Thymus (tissue), 11 donors: ENCODE results near the gene ITFG1. TPM values are rescaled to one million over a fixed set of nuclear protein-coding genes. Genes with fewer than 3 reads are reported as not detected.
"Not testable (repeated sequence)": the region's sequence is repeated elsewhere in the genome, so short reads cannot be mapped to it uniquely, and the experiment has no call there.

ENCODE experiments used
- DNase-seq, 9 donors: peaks; one replicate each; pipeline ENCODE4 v3.0.0-alpha.2; 2013; ENCODE audit warnings: low spot score in 9 of 9, low read depth in 6 of 9, missing footprints in 1 of 9
- H3K27ac ChIP-seq, 2 donors: one replicate each; pipeline ENCODE4 v1.5.1; 2013; ENCODE audit warnings: control low read depth in 1 of 2, low read depth in 1 of 2, low read length in 1 of 2, mild to moderate bottlenecking in 1 of 2, moderate library complexity in 1 of 2
- H3K27me3 ChIP-seq, 2 donors: one replicate each; pipeline ENCODE4 v1.5.1; 2013; ENCODE audit warnings: low read length in 1 of 2; ENCODE audit not compliant: control insufficient read depth in 2 of 2, insufficient read depth in 1 of 2
- H3K36me3 ChIP-seq, 2 donors: one replicate each; pipeline ENCODE4 v1.5.1; 2013; ENCODE audit warnings: low read length in 1 of 2, mild to moderate bottlenecking in 1 of 2, moderate library complexity in 1 of 2; ENCODE audit not compliant: control insufficient read depth in 2 of 2, insufficient read depth in 2 of 2
- H3K4me1 ChIP-seq, 2 donors: one replicate each; pipeline ENCODE4 v1.5.1; 2013; ENCODE audit warnings: low read length in 2 of 2; ENCODE audit not compliant: control insufficient read depth in 2 of 2, insufficient read depth in 2 of 2
- H3K4me3 ChIP-seq, 2 donors: one replicate each; pipeline ENCODE4 v1.5.1; 2013; ENCODE audit warnings: low read length in 2 of 2, control low read depth in 1 of 2, mild to moderate bottlenecking in 1 of 2
- H3K9me3 ChIP-seq, 2 donors: one replicate each; pipeline ENCODE4 v1.5.1; 2013; ENCODE audit warnings: low read length in 1 of 2, mild to moderate bottlenecking in 1 of 2; ENCODE audit not compliant: control insufficient read depth in 2 of 2, insufficient read depth in 1 of 2
- WGBS: extraction: QIAGEN DNeasy Blood & Tissue Kit; methylation state at CpG from one replicate; pipeline ENCODE4 v1.1.7; 2013; 5-methylcytosine and 5-hydroxymethylcytosine counted together
- polyA plus RNA-seq: library from polyadenylated mRNA; stranded (reverse); fragments of 200-250 nt; gene quantifications from one replicate; pipeline ENCODE4 v1.2.3, GENCODE V29; 2013
- total RNA-seq: library from RNA; stranded (reverse); fragments of 120-200 nt; gene quantifications from one replicate; pipeline ENCODE4 v1.2.4, GENCODE V29; 2013
- donor health status: healthy.

The ITFG1 gene
- total and polyA plus RNA-seq, 2 donors, result 28.8 to 36.6 TPM

- H3K9me3 ChIP-seq, H3K27ac ChIP-seq, DNase-seq, H3K27me3 ChIP-seq, H3K4me1 ChIP-seq, H3K4me3 ChIP-seq, H3K36me3 ChIP-seq: not testable (repeated sequence)
- 98% methylated on average over 7 of the region's 7 CpGs for WGBS
These were observed 7.3 kb upstream of the ITFG1 start for GRCh38 chr16:47468070-47468689.

GRCh38 chr16:47467501-47467900 is 6.6 kb upstream of the ITFG1 start:
- DNase-seq, result no peak
- Histone ChIP-seq H3K36me3 (no peaks in the 10 kb centered on the region), H3K4me1 (no peaks in the 10 kb centered on the region), H3K27me3 (no peaks in the 10 kb centered on the region), H3K9me3 (no peaks in the 10 kb centered on the region), H3K27ac (no peak overlapping the region), H3K4me3 (no peak overlapping the region)
- 98% methylated on average over 2 of the region's 2 CpGs for WGBS

GRCh38 chr16:47465919-47466630 is 5.2 kb upstream of the ITFG1 start:
- DNase-seq, result no peak
- no peak overlapping the region for H3K27ac ChIP-seq
- H3K27me3 ChIP-seq, result no peaks in the 10 kb centered on the region
- H3K4me3 ChIP-seq, result no peak overlapping the region
- H3K36me3 ChIP-seq, result no peaks in the 10 kb centered on the region
- H3K9me3 ChIP-seq, result no peaks in the 10 kb centered on the region
- H3K4me1 ChIP-seq, result peaks cover 0 to 4% of the 10 kb centered on the region in 2 donors
- 97% methylated on average over 2 of the region's 2 CpGs for WGBS

GRCh38 chr16:47463771-47464624 is 3.1 kb upstream of the ITFG1 start:
- DNase-seq, result no peak
- WGBS, result 90% methylated on average over 11 of the region's 11 CpGs
- no peak overlapping the region for H3K4me3 ChIP-seq
- H3K9me3 ChIP-seq, result no peaks in the 10 kb centered on the region
- H3K4me1 ChIP-seq, result peaks cover 9 to 10% of the 10 kb centered on the region in 2 donors
- H3K27me3 ChIP-seq, result no peaks in the 10 kb centered on the region
- H3K27ac ChIP-seq, result no peak overlapping the region
- H3K36me3 ChIP-seq, result no peaks in the 10 kb centered on the region

GRCh38 chr16:47461598-47462266 is 869 bp upstream of the ITFG1 start:
- peak overlapping the region; percentile 80 to 95 for H3K4me3 ChIP-seq
- peak overlapping the region; percentile 98 to 99 for H3K27ac ChIP-seq
- H3K4me1 ChIP-seq, result peaks cover 9 to 10% of the 10 kb centered on the region in 2 donors
- H3K27me3 ChIP-seq, result no peaks in the 10 kb centered on the region
- no peaks in the 10 kb centered on the region for H3K9me3 ChIP-seq
- peak in 6 of 9 donors; percentile 9 to 53 (median 22) for DNase-seq
- 1% methylated on average over 17 of the region's 17 CpGs for WGBS
- H3K36me3 ChIP-seq, result peaks cover under 1 to 3% of the 10 kb centered on the region in 2 donors

- 14% methylated on average over 4 of the region's 4 CpGs for WGBS
- Histone ChIP-seq H3K4me3 (peak overlapping the region; percentile 80 to 95), H3K9me3 (no peaks in the 10 kb centered on the region), H3K4me1 (peaks cover 9 to 10% of the 10 kb centered on the region in 2 donors), H3K27me3 (no peaks in the 10 kb centered on the region), H3K27ac (peak overlapping the region; percentile 98 to 99), H3K36me3 (peaks cover 3% of the 10 kb centered on the region in 2 donors)
- peak in 2 of 9 donors; percentile 10 to 13 for DNase-seq
These were observed 528 bp downstream of the ITFG1 start for GRCh38 chr16:47460359-47460710.

- Histone ChIP-seq H3K4me3 (peak overlapping the region; percentile 80 to 95), H3K36me3 (peaks cover 3 to 8% of the 10 kb centered on the region in 2 donors), H3K27me3 (no peaks in the 10 kb centered on the region), H3K4me1 (peaks cover 9 to 10% of the 10 kb centered on the region in 2 donors), H3K27ac (no peak overlapping the region), H3K9me3 (no peaks in the 10 kb centered on the region)
- 96% methylated on average over 1 of the region's 1 CpG for WGBS
- DNase-seq, result no peak
These were observed 1.3 kb downstream of the ITFG1 start for GRCh38 chr16:47459603-47460002.

- Histone ChIP-seq H3K4me1 (peaks cover 9 to 10% of the 10 kb centered on the region in 2 donors), H3K27ac (no peak overlapping the region)
- DNase-seq, result no peak
These were observed 2.5 kb downstream of the ITFG1 start for GRCh38 chr16:47458331-47458730.

More at GRCh38 chr16:47458331-47458730, 2.5 kb downstream of the ITFG1 start:
- Histone ChIP-seq H3K9me3 (no peaks in the 10 kb centered on the region), H3K27me3 (no peaks in the 10 kb centered on the region), H3K4me3 (no peak overlapping the region), H3K36me3 (peaks cover 3 to 11% of the 10 kb centered on the region in 2 donors)
- WGBS, result 97% methylated on average over 2 of the region's 2 CpGs
